K562 (cell line): ENCODE results near the gene KCNB1. TPM values are rescaled to one million over a fixed set of nuclear protein-coding genes. Genes with fewer than 3 reads are reported as not detected.
A peak's percentile ranks its signal among the peaks of the same experiment; 100 is the strongest.

ENCODE experiments used
- BRCA1 ChIP-seq, 2 experiments: fragments of 450-650 bp in 1 of 2; sonication (generic) in 1 of 2; formaldehyde crosslinking in 1 of 2; IDR thresholded peaks; 2 replicates each; pipeline versions ENCODE4 v1.5.0 to v1.6.1; 2017 to 2020; ENCODE audit warnings: mild to moderate bottlenecking in 1 of 2, missing genetic modification reagents in 1 of 2
- BRD9 ChIP-seq: fragments of 450-650 bp; IDR thresholded peaks from 2 replicates; pipeline ENCODE4 v1.6.1; 2018; ENCODE audit warnings: low read depth; ENCODE audit not compliant: partially characterized antibody
- COPS2 ChIP-seq: fragments of 450-650 bp; conservative IDR thresholded peaks from 2 replicates; pipeline ENCODE4 v1.6.1; 2016; ENCODE audit warnings: mild to moderate bottlenecking, moderate library complexity
- FOXP1 ChIP-seq: sonication (generic); formaldehyde crosslinking; IDR thresholded peaks from 2 replicates; pipeline ENCODE4 v1.8.0; 2022; ENCODE audit warnings: mild to moderate bottlenecking, missing genetic modification reagents
- GABPB1 ChIP-seq: sonication (generic); formaldehyde crosslinking; IDR thresholded peaks from 2 replicates; pipeline ENCODE4 v1.8.0; 2022; ENCODE audit warnings: mild to moderate bottlenecking, missing genetic modification reagents
- HMGN3 ChIP-seq: IDR thresholded peaks from 2 replicates; pipeline ENCODE4 v1.6.1; 2011; ENCODE audit warnings: borderline replicate concordance, low read depth, mild to moderate bottlenecking, mixed read lengths, low read length; ENCODE audit not compliant: insufficient read length; ENCODE audit errors: extremely low read depth
- JUND ChIP-seq, 2 experiments: IDR thresholded peaks; 2 replicates in 1 of 2; 3 replicates in 1 of 2; pipeline ENCODE4 v1.6.1; 2011; ENCODE audit warnings: borderline replicate concordance in 2 of 2, low read depth in 2 of 2, low read length in 2 of 2, improper control_type of control experiment in 1 of 2, missing biosample characterization in 1 of 2, missing genetic modification characterization in 1 of 2, missing genetic modification reagents in 1 of 2
- MAZ ChIP-seq, 2 experiments: fragments of 450-650 bp in 1 of 2; sonication (generic) in 1 of 2; formaldehyde crosslinking; IDR thresholded peaks in 1 of 2; conservative IDR thresholded peaks in 1 of 2; 2 replicates each; pipeline versions ENCODE4 v1.4.0 to v1.5.0; 2020; ENCODE audit warnings: mild to moderate bottlenecking in 1 of 2, missing genetic modification reagents in 1 of 2
- MIER1 ChIP-seq: fragments of 450-650 bp; IDR thresholded peaks from 2 replicates; pipeline ENCODE4 v1.6.1; 2016; ENCODE audit warnings: antibody characterized with exemption, mild to moderate bottlenecking, low read depth
- MTA3 ChIP-seq: fragments of 450-650 bp; formaldehyde crosslinking; IDR thresholded peaks from 2 replicates; pipeline ENCODE4 v1.6.1; 2017; ENCODE audit warnings: mild to moderate bottlenecking, borderline replicate concordance
- NFE2L1 ChIP-seq: fragments of 450-650 bp; IDR thresholded peaks from 2 replicates; pipeline ENCODE4 v1.6.1; 2016; ENCODE audit warnings: missing genetic modification characterization, low read depth, mild to moderate bottlenecking, missing compliant biosample characterization, moderate library complexity, borderline replicate concordance
- PML ChIP-seq: IDR thresholded peaks from 2 replicates; pipeline ENCODE4 v1.6.1; 2012; ENCODE audit warnings: low read length, inconsistent platforms
- RCOR1 ChIP-seq, 2 experiments: IDR thresholded peaks; 2 replicates each; pipeline ENCODE4 v1.6.1; 2012; ENCODE audit warnings: low read depth in 2 of 2, low read length in 2 of 2, borderline replicate concordance in 1 of 2, improper control_type of control experiment in 1 of 2
- SIN3B ChIP-seq: fragments of 450-650 bp; IDR thresholded peaks from 2 replicates; pipeline ENCODE4 v1.6.1; 2017; ENCODE audit warnings: low read depth, mild to moderate bottlenecking, moderate library complexity
- SMC3 ChIP-seq: conservative IDR thresholded peaks from 2 replicates; pipeline ENCODE4 v1.6.1; 2011; ENCODE audit warnings: low read depth, low read length, improper control_type of control experiment; ENCODE audit not compliant: insufficient read depth
- SRSF7 ChIP-seq: fragments of 200-400 bp; formaldehyde crosslinking; optimal IDR thresholded peaks from 2 replicates; pipeline ENCODE3; 2017; ENCODE audit warnings: mild to moderate bottlenecking, low read depth, low read length
- STAT5A ChIP-seq: IDR thresholded peaks from 2 replicates; pipeline ENCODE4 v1.6.1; 2012; ENCODE audit warnings: low read length, inconsistent platforms, borderline replicate concordance
- XRCC4 ChIP-seq: IDR thresholded peaks from one replicate; pipeline ENCODE4 v1.6.1; 2011; ENCODE audit not compliant: insufficient read depth, insufficient read length; ENCODE audit errors: extremely low read depth
- ZKSCAN8 ChIP-seq: fragments of 200-800 bp; sonication (Bioruptor generic); IDR thresholded peaks from 2 replicates; pipeline ENCODE4 v1.6.1; 2016; ENCODE audit warnings: missing genetic modification characterization, missing compliant biosample characterization
- ZNF124 ChIP-seq: sonication (generic); formaldehyde crosslinking; IDR thresholded peaks from 2 replicates; pipeline ENCODE4 v1.8.1; 2022; ENCODE audit warnings: missing genetic modification reagents
- ZNF212 ChIP-seq: fragments of 450-650 bp; formaldehyde crosslinking; IDR thresholded peaks from 2 replicates; pipeline ENCODE4 v1.4.0; 2020; ENCODE audit warnings: mild to moderate bottlenecking
- ZNF696 ChIP-seq: fragments of 250-450 bp; sonication (Bioruptor Pico); conservative IDR thresholded peaks from 2 replicates; pipeline ENCODE4 v1.4.0; 2020; ENCODE audit warnings: mild to moderate bottlenecking, moderate library complexity
- polyA plus RNA-seq, 8 experiments: library from polyadenylated mRNA; depleted of rRNA in 4 of 8; stranded (reverse) in 5 of 8; unstranded in 3 of 8; fragments of >200 nt; fragmentation: Nextera tagmentation in 2 of 8; fragmentation: Illumina TruSeq in 1 of 8; extraction: Ambion mirVana in 2 of 8; extraction: Trizol in 1 of 8; gene quantifications; 2 replicates each; pipeline versions ENCODE4 v1.2.1 to v1.2.3, GENCODE V29; 2011 to 2014; ENCODE audit warnings: inconsistent platforms in 1 of 8, missing spikeins in 1 of 8
- total RNA-seq, 7 experiments: library from RNA; depleted of rRNA in 6 of 7; stranded (reverse); fragments of >200 nt in 6 of 7; fragmentation: Illumina TruSeq in 2 of 7; extraction: Trizol in 2 of 7; gene quantifications; 2 replicates each; pipeline versions ENCODE4 v1.2.1 to v1.2.3, GENCODE V29; 2011 to 2021; ENCODE audit warnings: low replicate concordance in 1 of 7
- TF ChIP-seq, protein P1 (sequence below), 2 experiments: fragments of 450-650 bp; conservative IDR thresholded peaks; 2 replicates each; pipeline ENCODE4 v1.6.1; 2017; ENCODE audit warnings: mild to moderate bottlenecking in 2 of 2, moderate library complexity in 2 of 2
- TF ChIP-seq, protein P2 (sequence below), 2 experiments: IDR thresholded peaks; 2 replicates each; pipeline ENCODE4 v1.6.1; 2011; ENCODE audit warnings: borderline replicate concordance in 1 of 2, control low read depth in 1 of 2, low read depth in 1 of 2, low read length in 1 of 2, mild to moderate bottlenecking in 1 of 2, mixed read lengths in 1 of 2, moderate library complexity in 1 of 2; ENCODE audit not compliant: insufficient read depth in 1 of 2, insufficient read length in 1 of 2, poor library complexity in 1 of 2, severe bottlenecking in 1 of 2; ENCODE audit errors: extremely low read depth in 1 of 2

The KCNB1 gene
- total and polyA plus RNA-seq, 9 of the 15 experiments (the other 6 are each of a cell fraction or from before 2014, with no cell fraction given), result 0.01 to 0.06 TPM; not detected in 7

GRCh38 chr20:49484180-49485140, 2.0 kb upstream of the KCNB1 start (continued):
- no peak for TF ChIP-seq ZNF124
- no peak for TF ChIP-seq STAT5A
- TF ChIP-seq SRSF7, result no peak
- TF ChIP-seq HMGN3, result peak; percentile 19
- TF ChIP-seq NFE2L1 (tag), result no peak
- TF ChIP-seq SMC3, result peak; percentile 64
- TF ChIP-seq XRCC4, result no peak
- no peak for TF ChIP-seq BRD9
- TF ChIP-seq JUND (IDR thresholded peaks at IDR 0.05; ENCODE audit: borderline replicate concordance, low read depth, low read length), result 0 out of 2 replicates have a peak, but pooled peaks have one; percentile 7
- no peak for TF ChIP-seq JUND (tag; IDR thresholded peaks at IDR 0.05; ENCODE audit: borderline replicate concordance, low read depth, low read length)
- TF ChIP-seq, protein P1, sequence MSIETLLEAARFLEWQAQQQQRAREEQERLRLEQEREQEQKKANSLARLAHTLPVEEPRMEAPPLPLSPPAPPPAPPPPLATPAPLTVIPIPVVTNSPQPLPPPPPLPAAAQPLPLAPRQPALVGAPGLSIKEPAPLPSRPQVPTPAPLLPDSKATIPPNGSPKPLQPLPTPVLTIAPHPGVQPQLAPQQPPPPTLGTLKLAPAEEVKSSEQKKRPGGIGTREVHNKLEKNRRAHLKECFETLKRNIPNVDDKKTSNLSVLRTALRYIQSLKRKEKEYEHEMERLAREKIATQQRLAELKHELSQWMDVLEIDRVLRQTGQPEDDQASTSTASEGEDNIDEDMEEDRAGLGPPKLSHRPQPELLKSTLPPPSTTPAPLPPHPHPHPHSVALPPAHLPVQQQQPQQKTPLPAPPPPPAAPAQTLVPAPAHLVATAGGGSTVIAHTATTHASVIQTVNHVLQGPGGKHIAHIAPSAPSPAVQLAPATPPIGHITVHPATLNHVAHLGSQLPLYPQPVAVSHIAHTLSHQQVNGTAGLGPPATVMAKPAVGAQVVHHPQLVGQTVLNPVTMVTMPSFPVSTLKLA (conservative IDR thresholded peaks at IDR 0.05), result peak in 1 of 2 experiments; percentile 61; a peak in 1 of 4 replicates
- TF ChIP-seq ZKSCAN8, result no peak
- TF ChIP-seq MAZ (CRISPR knock-in tag; conservative IDR thresholded peaks at IDR 0.05 in 1 of 2, IDR thresholded peaks at IDR 0.05 in 1 of 2), result peak in 1 of 2 experiments; percentile 58; a peak in 2 of 4 replicates
- no peak for TF ChIP-seq ZNF696
- TF ChIP-seq GABPB1 (CRISPR knock-in tag), result 0 out of 2 replicates have a peak, but pooled peaks have one; percentile 26
- TF ChIP-seq MIER1, result no peak
- TF ChIP-seq COPS2, result no peak
- TF ChIP-seq BRCA1 (IDR thresholded peaks at IDR 0.05), result no peak
- TF ChIP-seq BRCA1 (CRISPR knock-in tag; IDR thresholded peaks at IDR 0.05), result no peak
- TF ChIP-seq RCOR1 (IDR thresholded peaks at IDR 0.05; ENCODE audit: borderline replicate concordance in 1 of 2, low read depth in 2 of 2, low read length in 2 of 2), result no peak
- TF ChIP-seq, protein P2, sequence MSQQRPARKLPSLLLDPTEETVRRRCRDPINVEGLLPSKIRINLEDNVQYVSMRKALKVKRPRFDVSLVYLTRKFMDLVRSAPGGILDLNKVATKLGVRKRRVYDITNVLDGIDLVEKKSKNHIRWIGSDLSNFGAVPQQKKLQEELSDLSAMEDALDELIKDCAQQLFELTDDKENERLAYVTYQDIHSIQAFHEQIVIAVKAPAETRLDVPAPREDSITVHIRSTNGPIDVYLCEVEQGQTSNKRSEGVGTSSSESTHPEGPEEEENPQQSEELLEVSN (IDR thresholded peaks at IDR 0.05; ENCODE audit: borderline replicate concordance in 1 of 2, extremely low read depth in 1 of 2, insufficient read depth in 1 of 2, insufficient read length in 1 of 2, low read depth in 1 of 2, low read length in 1 of 2, poor library complexity in 1 of 2, severe bottlenecking in 1 of 2), result peak in 1 of 2 experiments; percentile 27
- 0 out of 2 replicates have a peak, but pooled peaks have one; percentile 27 for TF ChIP-seq FOXP1 (CRISPR knock-in tag)
- peak; percentile 21; the same call in 1 of the 2 replicates for TF ChIP-seq MTA3
- no peak for TF ChIP-seq PML
- no peak for TF ChIP-seq ZNF212
- TF ChIP-seq SIN3B, result no peak
